CD8-positive, alpha-beta memory T cell (primary cell): Measurements from ENCODE around the gene SLIT3. TPM values are rescaled to one million over a fixed set of nuclear protein-coding genes. Genes with fewer than 3 reads are reported as not detected.
"Not testable (repeated sequence)": the region's sequence is repeated elsewhere in the genome, so short reads cannot be mapped to it uniquely, and the experiment has no call there.

Experiments
- CTCF ChIA-PET: fragments of 350-600 bp; sonication (Branson Sonifier 250); formaldehyde crosslinking; loops from one replicate; lab custom pipeline; 2021; ENCODE audit warnings: antibody characterized with exemption; lab: Charles Lee
- POLR2A ChIA-PET: fragments of 350-600 bp; sonication (Branson Sonifier 250); formaldehyde crosslinking; loops from one replicate; lab custom pipeline; 2021; ENCODE audit warnings: antibody characterized with exemption; lab: Charles Lee
- DNase-seq, 5 donors: peaks; one replicate each; pipeline versions ENCODE4 v3.0.0 to v3.0.0-alpha.2; 2020 to 2022; ENCODE audit warnings: mixed read lengths in 1 of 5
- H3K27ac ChIP-seq: one replicate; pipeline ENCODE4 v1.7.0; 2013; ENCODE audit warnings: low read depth, mild to moderate bottlenecking, low read length, moderate library complexity
- H3K27me3 ChIP-seq: 2 replicates; pipeline ENCODE4 v1.7.0; 2013; ENCODE audit warnings: low read length, mild to moderate bottlenecking; ENCODE audit not compliant: insufficient read depth, poor library complexity, severe bottlenecking
- H3K36me3 ChIP-seq: 2 replicates; pipeline ENCODE4 v1.7.0; 2013; ENCODE audit warnings: mild to moderate bottlenecking, low read length, moderate library complexity; ENCODE audit not compliant: insufficient read depth
- H3K4me1 ChIP-seq: 2 replicates; pipeline ENCODE4 v1.7.0; 2013; ENCODE audit warnings: mild to moderate bottlenecking, low read length, moderate library complexity; ENCODE audit not compliant: insufficient read depth
- H3K4me3 ChIP-seq: 2 replicates; pipeline ENCODE4 v1.7.0; 2013; ENCODE audit warnings: mild to moderate bottlenecking, low read length
- H3K9me3 ChIP-seq: 2 replicates; pipeline ENCODE4 v1.7.0; 2013; ENCODE audit warnings: mild to moderate bottlenecking, low read length
- H3K27ac Mint-ChIP-seq, 8 donors: one replicate each; pipeline ENCODE4 v1.8.0; 2020 to 2021; ENCODE audit warnings: mixed read lengths in 8 of 8, mild to moderate bottlenecking in 6 of 8, inconsistent platforms in 3 of 8, moderate library complexity in 3 of 8
- H3K27me3 Mint-ChIP-seq, 2 donors: one replicate each; pipeline ENCODE4 v1.8.0; 2020 to 2021; ENCODE audit warnings: mixed read lengths in 2 of 2, mild to moderate bottlenecking in 1 of 2, moderate library complexity in 1 of 2
- H3K36me3 Mint-ChIP-seq, 3 donors: one replicate each; pipeline ENCODE4 v1.8.0; 2020 to 2021; ENCODE audit warnings: mixed read lengths in 3 of 3, inconsistent platforms in 1 of 3, mild to moderate bottlenecking in 1 of 3
- H3K4me1 Mint-ChIP-seq, 3 donors: one replicate each; pipeline ENCODE4 v1.8.0; 2020 to 2021; ENCODE audit warnings: mixed read lengths in 3 of 3, inconsistent platforms in 1 of 3, mild to moderate bottlenecking in 1 of 3
- H3K4me3 Mint-ChIP-seq, 7 donors: one replicate each; pipeline ENCODE4 v1.8.0; 2020 to 2021; ENCODE audit warnings: mixed read lengths in 7 of 7, mild to moderate bottlenecking in 6 of 7, moderate library complexity in 4 of 7, inconsistent platforms in 2 of 7
- H3K9me3 Mint-ChIP-seq, 5 donors: one replicate each; pipeline ENCODE4 v1.8.0; 2020 to 2022; ENCODE audit warnings: mixed read lengths in 5 of 5, mild to moderate bottlenecking in 3 of 5, moderate library complexity in 2 of 5, inconsistent platforms in 1 of 5
- polyA plus RNA-seq: library from polyadenylated mRNA; unstranded; fragments of 300-500 nt; fragmentation: Illumina TruSeq; gene quantifications from one replicate; pipeline ENCODE4 v1.2.3, GENCODE V29; 2021
- total RNA-seq, 2 experiments: library from RNA; stranded (reverse); gene quantifications; one replicate each; pipeline ENCODE4 v1.2.3, GENCODE V29; 2021

SLIT3 gene
- total and polyA plus RNA-seq, 3 experiments from 2014 or later: 0.49 to 0.72 TPM; not detected in 1

DNA sequence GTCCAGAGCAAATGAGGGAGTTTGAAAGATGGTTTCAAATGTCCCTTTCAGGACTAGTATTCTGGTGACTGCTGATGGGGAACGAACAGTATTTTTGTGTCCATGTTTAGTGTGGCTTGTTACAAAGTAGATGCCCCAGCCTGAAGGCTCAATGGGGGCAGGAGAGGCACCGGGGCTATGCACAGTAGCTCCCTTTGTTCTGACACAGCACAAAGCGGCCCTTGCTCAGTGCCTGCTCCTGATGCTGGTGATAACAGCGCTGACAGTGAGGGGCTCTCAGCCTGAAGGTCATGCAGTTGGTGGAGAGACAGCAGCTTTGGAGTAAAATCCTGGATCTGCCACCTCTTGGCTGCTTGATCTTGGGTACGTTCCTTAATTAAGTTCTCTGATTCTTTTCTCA, 188.9 kb downstream of the SLIT3 start:
- Histone ChIP-seq H3K4me3 (no peak overlapping the region), H3K36me3 (no peaks in the 10 kb centered on the region), H3K27ac (no peak overlapping the region), H3K27me3 (no peaks in the 10 kb centered on the region), H3K4me1 (no peaks in the 10 kb centered on the region), H3K9me3 (no peaks in the 10 kb centered on the region)
- H3K4me1 Mint-ChIP-seq: no peaks in the 10 kb centered on the region
- H3K27me3 Mint-ChIP-seq: peaks cover 0 to 3% of the 10 kb centered on the region in 2 donors
- H3K36me3 Mint-ChIP-seq: no peaks in the 10 kb centered on the region
- POLR2A ChIA-PET: no interaction called here
- CTCF ChIA-PET: no interaction called here
- no peak overlapping the region for H3K27ac Mint-ChIP-seq
- H3K4me3 Mint-ChIP-seq: no peak overlapping the region
- H3K9me3 Mint-ChIP-seq: peaks cover 0 to 4% (median 0%) of the 10 kb centered on the region in 5 donors
- no peak for DNase-seq

DNA sequence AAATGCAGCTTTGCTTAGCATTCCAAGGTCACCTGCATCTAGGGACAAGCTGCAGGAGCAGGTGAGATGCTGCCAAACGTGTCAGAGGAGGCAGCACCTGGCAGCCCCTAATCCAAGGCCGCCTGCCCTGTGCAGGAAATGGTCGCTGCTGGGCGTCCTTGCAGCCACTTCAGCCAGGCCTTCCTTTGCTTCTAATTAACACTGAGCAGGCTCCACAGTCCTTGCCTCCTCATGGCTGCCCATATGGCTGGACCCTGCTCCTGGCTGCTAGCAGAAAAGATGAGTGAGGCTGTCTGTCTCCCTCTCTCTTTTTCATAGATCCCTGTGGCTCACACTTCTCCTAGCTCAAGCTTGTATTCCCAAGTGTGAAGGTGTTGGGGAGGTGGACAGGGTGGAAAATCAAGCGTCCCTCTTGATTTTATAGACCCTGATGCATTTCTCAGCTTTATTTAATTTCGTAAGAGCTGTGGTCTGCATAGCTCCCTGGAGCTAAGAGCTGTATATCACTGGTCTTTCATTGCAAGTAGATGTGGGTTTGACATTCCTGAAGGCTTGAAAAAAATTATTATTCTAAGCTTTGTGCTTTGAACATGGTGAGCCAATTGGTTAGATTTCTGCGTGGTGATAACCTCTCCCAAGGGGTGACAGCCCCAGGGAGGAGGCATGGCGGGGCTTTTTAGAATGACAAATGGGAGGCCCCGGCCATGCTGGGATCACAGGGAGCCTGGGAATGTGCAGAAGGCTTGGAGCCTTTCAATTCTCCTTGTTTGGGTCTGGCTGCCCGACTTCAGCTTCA, 193.8 kb downstream of the SLIT3 start:
- Mint-ChIP-seq H3K4me1 (no peaks in the 10 kb centered on the region), H3K27ac (no peak overlapping the region), H3K36me3 (no peaks in the 10 kb centered on the region), H3K4me3 (no peak overlapping the region), H3K27me3 (no peaks in the 10 kb centered on the region), H3K9me3 (peaks cover 0 to 4% (median 0%) of the 10 kb centered on the region in 5 donors)
- Histone ChIP-seq H3K36me3 (no peaks in the 10 kb centered on the region), H3K27ac (no peak overlapping the region), H3K4me1 (no peaks in the 10 kb centered on the region), H3K9me3 (no peaks in the 10 kb centered on the region), H3K4me3 (no peak overlapping the region), H3K27me3 (no peaks in the 10 kb centered on the region)
- CTCF ChIA-PET: no interaction called here
- POLR2A ChIA-PET: no interaction called here
- no peak for DNase-seq

DNA sequence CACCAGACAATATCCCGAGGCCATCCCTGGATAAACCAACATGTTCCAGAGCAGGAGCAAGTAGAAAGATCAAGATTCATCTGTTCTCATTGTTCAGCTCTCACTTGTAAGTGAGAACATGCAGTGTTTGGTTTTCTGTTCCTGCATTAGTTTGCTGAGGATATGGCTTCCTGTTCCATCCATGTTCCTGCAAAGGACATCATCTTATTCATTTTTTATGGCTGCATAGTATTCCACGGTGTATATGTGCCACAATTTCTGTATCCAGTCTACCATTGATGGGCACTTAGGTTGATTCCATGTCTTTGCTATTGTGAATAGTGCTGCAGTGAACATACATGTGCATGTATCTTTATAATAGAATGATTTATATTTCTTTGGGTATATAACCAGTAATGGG, 195.4 kb downstream of the SLIT3 start:
- H3K4me1 ChIP-seq, POLR2A ChIA-PET, H3K27ac ChIP-seq, H3K4me3 Mint-ChIP-seq, H3K27me3 Mint-ChIP-seq, DNase-seq, H3K36me3 Mint-ChIP-seq, H3K4me3 ChIP-seq, H3K27ac Mint-ChIP-seq, H3K36me3 ChIP-seq, H3K9me3 Mint-ChIP-seq, H3K4me1 Mint-ChIP-seq, H3K9me3 ChIP-seq, H3K27me3 ChIP-seq, CTCF ChIA-PET: not testable (repeated sequence)

DNA sequence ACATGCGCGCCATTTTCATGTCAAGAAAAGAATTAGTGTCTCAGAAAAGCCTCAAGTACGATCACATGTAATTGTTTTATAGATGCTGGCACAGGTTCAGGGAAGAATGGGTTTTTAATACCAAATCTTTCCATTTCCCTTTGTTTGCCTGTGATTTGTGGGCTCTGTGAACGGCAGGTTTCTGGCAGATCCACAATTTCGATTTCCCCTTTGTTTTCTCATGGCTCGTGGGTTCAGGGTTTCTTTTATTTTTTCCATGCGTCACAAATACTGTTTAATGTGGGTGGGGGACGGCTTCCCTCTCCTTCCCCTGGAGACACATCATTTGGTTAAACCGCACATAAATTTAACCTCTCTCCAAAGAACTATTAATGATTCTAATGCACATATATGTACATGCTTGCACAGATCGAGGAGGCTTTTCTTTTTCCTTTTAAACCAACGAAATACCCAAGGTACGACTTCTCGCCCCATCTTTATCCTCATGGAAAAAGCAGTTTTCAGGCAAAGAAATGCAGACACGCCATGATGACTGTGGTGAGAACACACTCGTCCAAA, 195.9 kb downstream of the SLIT3 start:
- no peaks in the 10 kb centered on the region for H3K4me1 Mint-ChIP-seq
- no peaks in the 10 kb centered on the region for H3K36me3 Mint-ChIP-seq
- ChIA-PET POLR2A (no interaction called here), CTCF (no interaction called here)
- no peaks in the 10 kb centered on the region for H3K4me1 ChIP-seq
- no peaks in the 10 kb centered on the region for H3K27me3 Mint-ChIP-seq
- no peak overlapping the region for H3K27ac ChIP-seq
- H3K9me3 ChIP-seq: no peaks in the 10 kb centered on the region
- H3K36me3 ChIP-seq: no peaks in the 10 kb centered on the region
- H3K4me3 Mint-ChIP-seq: no peak overlapping the region
- H3K27ac Mint-ChIP-seq: no peak overlapping the region
- peaks cover 0 to 4% (median 0%) of the 10 kb centered on the region in 5 donors for H3K9me3 Mint-ChIP-seq
- no peak for DNase-seq
- H3K27me3 ChIP-seq: no peaks in the 10 kb centered on the region
- no peak overlapping the region for H3K4me3 ChIP-seq

DNA sequence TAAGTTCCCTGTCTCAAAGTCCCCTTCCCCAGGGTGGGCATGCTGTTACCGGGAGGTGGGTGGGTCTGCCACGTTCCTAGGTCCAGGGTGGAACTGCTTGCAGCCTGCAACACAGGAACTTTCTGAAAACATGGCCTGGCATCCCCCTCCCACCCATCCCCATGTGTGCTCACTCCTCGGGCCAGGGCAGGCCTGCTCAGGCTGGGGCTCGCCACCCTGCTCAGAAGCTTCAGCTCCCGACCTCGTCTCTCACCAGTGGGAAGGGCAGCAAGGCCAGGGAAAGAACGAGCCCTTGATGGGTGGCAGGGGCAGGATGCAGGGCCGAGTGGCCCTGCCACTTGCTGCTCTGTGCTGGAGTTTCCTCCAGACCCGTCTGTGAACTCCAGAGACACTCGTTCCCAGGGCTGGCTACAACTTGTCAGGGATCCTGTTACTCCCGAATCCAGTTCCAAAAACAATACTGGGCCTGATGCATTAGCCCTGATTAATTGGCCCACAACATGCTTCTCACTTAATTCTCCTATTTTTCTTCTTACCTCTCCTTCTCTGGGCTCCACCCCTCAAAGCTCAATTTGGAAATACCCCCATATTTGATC, 197.3 kb downstream of the SLIT3 start:
- Histone ChIP-seq H3K4me3 (no peak overlapping the region), H3K4me1 (no peaks in the 10 kb centered on the region), H3K9me3 (no peaks in the 10 kb centered on the region), H3K27ac (no peak overlapping the region), H3K36me3 (no peaks in the 10 kb centered on the region), H3K27me3 (no peaks in the 10 kb centered on the region)
- no peak overlapping the region for H3K27ac Mint-ChIP-seq
- DNase-seq: no peak
- no peaks in the 10 kb centered on the region for H3K27me3 Mint-ChIP-seq
- no peaks in the 10 kb centered on the region for H3K4me1 Mint-ChIP-seq
- ChIA-PET CTCF (no interaction called here), POLR2A (no interaction called here)
- no peak overlapping the region for H3K4me3 Mint-ChIP-seq
- H3K36me3 Mint-ChIP-seq: no peaks in the 10 kb centered on the region
- peaks cover 0 to 1% (median 0%) of the 10 kb centered on the region in 5 donors for H3K9me3 Mint-ChIP-seq

DNA sequence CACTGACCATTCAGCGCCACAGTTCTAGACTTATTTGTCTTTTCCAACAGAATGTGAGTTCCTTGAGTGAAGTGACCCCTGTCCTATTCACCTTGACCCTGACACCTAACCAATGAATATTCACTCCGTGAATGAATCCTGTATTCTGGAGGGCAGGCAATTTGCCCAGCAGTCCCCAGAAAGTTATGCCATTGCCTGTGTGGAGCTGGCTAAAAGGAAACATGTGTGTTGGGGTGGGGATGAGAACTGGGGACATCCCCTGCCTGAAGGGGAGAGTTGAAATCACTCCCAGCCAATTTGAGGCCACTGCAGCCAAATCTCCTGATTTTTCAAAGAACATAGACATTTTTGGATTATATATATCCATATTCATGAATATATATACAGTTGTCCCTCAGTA, 199.0 kb downstream of the SLIT3 start:
- H3K27me3 Mint-ChIP-seq: peaks cover 0 to 2% of the 10 kb centered on the region in 2 donors
- H3K4me3 Mint-ChIP-seq: no peak overlapping the region
- no peaks in the 10 kb centered on the region for H3K4me1 ChIP-seq
- no peak overlapping the region for H3K27ac Mint-ChIP-seq
- H3K27ac ChIP-seq: no peak overlapping the region
- H3K9me3 Mint-ChIP-seq: peaks cover 0 to 1% (median 0%) of the 10 kb centered on the region in 5 donors
- no peaks in the 10 kb centered on the region for H3K36me3 Mint-ChIP-seq
- H3K4me3 ChIP-seq: no peak overlapping the region
- H3K9me3 ChIP-seq: no peaks in the 10 kb centered on the region
- CTCF ChIA-PET: no interaction called here
- POLR2A ChIA-PET: no interaction called here
- DNase-seq: no peak
- no peaks in the 10 kb centered on the region for H3K4me1 Mint-ChIP-seq
- no peaks in the 10 kb centered on the region for H3K36me3 ChIP-seq
- H3K27me3 ChIP-seq: no peaks in the 10 kb centered on the region

DNA sequence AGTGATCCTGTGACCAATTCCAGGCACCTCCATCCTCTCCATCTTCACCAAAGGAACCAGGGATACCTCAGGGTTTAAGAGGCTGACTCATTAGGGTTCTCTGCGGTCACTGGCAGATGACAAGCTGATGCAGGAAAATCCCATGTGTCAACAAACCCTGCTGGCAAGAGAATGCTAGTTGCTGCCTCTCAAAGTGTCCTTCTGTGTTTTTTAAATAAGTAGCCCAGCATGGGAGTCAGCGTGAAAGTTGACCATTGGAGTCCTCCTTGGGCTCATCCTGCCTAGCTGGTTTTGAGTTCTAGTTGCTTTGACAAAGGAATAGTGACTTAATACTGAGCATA, 200.2 kb downstream of the SLIT3 start:
- H3K27ac Mint-ChIP-seq: no peak overlapping the region
- ChIA-PET CTCF (no interaction called here), POLR2A (no interaction called here)
- H3K27ac ChIP-seq: no peak overlapping the region
- no peak overlapping the region for H3K4me3 ChIP-seq
- H3K9me3 ChIP-seq: no peaks in the 10 kb centered on the region
- H3K4me3 Mint-ChIP-seq: no peak overlapping the region
- H3K4me1 ChIP-seq: no peaks in the 10 kb centered on the region
- H3K36me3 ChIP-seq: no peaks in the 10 kb centered on the region
- H3K36me3 Mint-ChIP-seq: no peaks in the 10 kb centered on the region
- no peaks in the 10 kb centered on the region for H3K27me3 ChIP-seq
- peaks cover 0 to 2% of the 10 kb centered on the region in 2 donors for H3K27me3 Mint-ChIP-seq
- no peaks in the 10 kb centered on the region for H3K4me1 Mint-ChIP-seq
- peaks cover 0 to 1% (median 0%) of the 10 kb centered on the region in 5 donors for H3K9me3 Mint-ChIP-seq
- DNase-seq: no peak

DNA sequence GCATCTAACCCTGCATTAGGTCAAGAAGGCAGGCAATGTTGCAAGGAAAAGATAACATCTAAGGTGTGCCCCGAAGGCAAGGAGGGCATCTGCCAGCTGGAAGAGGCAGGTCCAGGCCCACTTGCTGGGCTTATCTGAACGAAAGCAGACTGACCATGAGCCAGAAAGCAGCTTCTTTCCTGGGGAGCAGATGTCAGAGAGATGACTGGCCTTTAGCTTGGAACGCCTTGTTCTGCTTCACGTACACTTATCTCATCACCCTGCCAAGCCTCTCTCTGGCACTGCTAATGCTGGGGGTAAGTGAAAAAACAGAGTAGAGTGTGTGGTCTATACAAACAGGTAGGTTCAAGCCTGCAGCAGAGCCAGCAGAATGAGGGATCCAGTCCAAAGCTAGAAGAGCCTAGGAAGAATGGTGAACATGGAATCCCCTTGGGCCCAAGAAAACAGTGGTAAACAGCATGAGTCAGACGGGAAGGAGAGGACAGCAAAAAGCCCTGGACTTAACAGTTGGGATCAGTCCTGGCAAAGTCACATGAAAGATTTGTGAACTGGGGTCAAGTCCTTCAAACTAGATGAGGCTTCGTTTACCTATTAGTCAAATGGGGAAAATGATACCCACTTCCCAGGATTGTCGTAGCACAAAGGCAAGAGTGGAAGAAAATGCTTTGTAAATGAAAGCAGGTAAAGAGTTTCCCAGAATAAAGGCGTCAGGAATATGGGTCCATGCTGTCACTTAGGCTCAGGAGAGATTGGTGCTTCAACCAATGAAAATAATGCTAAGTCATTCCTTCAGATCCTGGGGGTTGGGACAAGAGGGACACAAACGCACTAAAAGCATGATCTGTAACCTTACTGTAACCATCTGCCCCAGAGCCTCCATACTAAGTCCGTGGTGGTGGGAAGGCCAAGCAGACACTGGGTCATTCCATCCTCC, 200.9 kb downstream of the SLIT3 start:
- ChIA-PET POLR2A (no interaction called here), CTCF (no interaction called here)
- Mint-ChIP-seq H3K4me3 (no peak overlapping the region), H3K4me1 (no peaks in the 10 kb centered on the region), H3K9me3 (peaks cover 0 to 1% (median 0%) of the 10 kb centered on the region in 5 donors), H3K36me3 (no peaks in the 10 kb centered on the region), H3K27ac (no peak overlapping the region), H3K27me3 (peaks cover 0 to 2% of the 10 kb centered on the region in 2 donors)
- no peaks in the 10 kb centered on the region for H3K9me3 ChIP-seq
- no peaks in the 10 kb centered on the region for H3K27me3 ChIP-seq
- no peak for DNase-seq
- no peaks in the 10 kb centered on the region for H3K36me3 ChIP-seq
- no peaks in the 10 kb centered on the region for H3K4me1 ChIP-seq
- no peak overlapping the region for H3K4me3 ChIP-seq
- H3K27ac ChIP-seq: no peak overlapping the region
